Lower leg skin (tissue), 4 donors: ENCODE results near the gene CXCR3. TPM values are rescaled to one million over a fixed set of nuclear protein-coding genes. Genes with fewer than 3 reads are reported as not detected.
"Not testable (repeated sequence)": the region's sequence is repeated elsewhere in the genome, so short reads cannot be mapped to it uniquely, and the experiment has no call there.

Experiments
- DNase-seq, 2 donors: peaks; one replicate each; pipeline ENCODE4 v3.0.0-alpha.2; 2019; ENCODE audit warnings: low spot score in 2 of 2
- H3K4me3 ChIP-seq: fragments of 200-600 bp; sonication (generic); 2 replicates; pipeline ENCODE4 v1.5.1; 2017; ENCODE audit warnings: mild to moderate bottlenecking, low read depth; ENCODE audit not compliant: poor library complexity, severe bottlenecking
- POLR2A ChIP-seq, 2 donors: fragments of 450-650 bp; IDR thresholded peaks; one replicate each; pipeline ENCODE4 v1.6.1; 2016 to 2017; ENCODE audit warnings: antibody characterized with exemption in 2 of 2, mild to moderate bottlenecking in 1 of 2, moderate library complexity in 1 of 2
- WGBS, 2 donors: methylation state at CpG; one replicate each; pipeline ENCODE4 v1.1.5; 2018; 5-methylcytosine and 5-hydroxymethylcytosine counted together
- intact Hi-C: fragments of 100-400 bp; cut with DNase I; formaldehyde crosslinking; loops from one replicate; pipeline ENCODE4 v1.15.0; 2023; ENCODE audit warnings: low total_unique reads
- total RNA-seq, 4 donors: library from RNA; depleted of rRNA; stranded (reverse); fragments of >200 nt; gene quantifications; one replicate each; pipeline ENCODE4 v1.1.0, GENCODE V29; 2016
- TF ChIP-seq, protein P1 (sequence below), 3 donors: fragments of 450-650 bp; IDR thresholded peaks; one replicate each; pipeline ENCODE4 v1.5.1; 2016; ENCODE audit warnings: antibody characterized with exemption in 3 of 3, mild to moderate bottlenecking in 3 of 3, moderate library complexity in 2 of 3

The CXCR3 gene
- total RNA-seq, 4 donors from 2014 or later = not detected

DNA sequence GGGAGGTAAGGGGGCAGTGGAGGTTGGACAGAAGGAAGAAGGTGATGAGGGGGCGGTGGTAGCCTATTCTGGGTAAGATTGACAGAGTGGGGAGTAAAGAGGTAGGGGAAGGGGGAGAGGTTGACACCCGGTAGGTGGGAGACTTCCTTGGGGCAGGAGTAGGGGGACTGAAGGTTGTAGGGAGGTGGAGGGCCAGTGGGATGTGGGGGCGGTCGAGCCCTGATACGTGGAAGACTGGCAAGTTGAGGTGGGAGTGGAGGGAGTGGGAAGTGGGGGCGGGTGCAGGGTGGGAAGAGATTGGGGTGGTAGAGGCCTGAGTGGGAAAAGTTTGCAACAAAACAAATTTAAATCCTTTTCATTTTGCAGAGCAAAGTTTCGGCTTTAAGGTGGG is 38.3 kb downstream of the CXCR3 start:
- intact Hi-C loops = no loop called here
- 88 to 89% methylated on average over 7 of the region's 7 CpGs for WGBS, 2 donors
- no peak overlapping the region for H3K4me3 ChIP-seq

DNA sequence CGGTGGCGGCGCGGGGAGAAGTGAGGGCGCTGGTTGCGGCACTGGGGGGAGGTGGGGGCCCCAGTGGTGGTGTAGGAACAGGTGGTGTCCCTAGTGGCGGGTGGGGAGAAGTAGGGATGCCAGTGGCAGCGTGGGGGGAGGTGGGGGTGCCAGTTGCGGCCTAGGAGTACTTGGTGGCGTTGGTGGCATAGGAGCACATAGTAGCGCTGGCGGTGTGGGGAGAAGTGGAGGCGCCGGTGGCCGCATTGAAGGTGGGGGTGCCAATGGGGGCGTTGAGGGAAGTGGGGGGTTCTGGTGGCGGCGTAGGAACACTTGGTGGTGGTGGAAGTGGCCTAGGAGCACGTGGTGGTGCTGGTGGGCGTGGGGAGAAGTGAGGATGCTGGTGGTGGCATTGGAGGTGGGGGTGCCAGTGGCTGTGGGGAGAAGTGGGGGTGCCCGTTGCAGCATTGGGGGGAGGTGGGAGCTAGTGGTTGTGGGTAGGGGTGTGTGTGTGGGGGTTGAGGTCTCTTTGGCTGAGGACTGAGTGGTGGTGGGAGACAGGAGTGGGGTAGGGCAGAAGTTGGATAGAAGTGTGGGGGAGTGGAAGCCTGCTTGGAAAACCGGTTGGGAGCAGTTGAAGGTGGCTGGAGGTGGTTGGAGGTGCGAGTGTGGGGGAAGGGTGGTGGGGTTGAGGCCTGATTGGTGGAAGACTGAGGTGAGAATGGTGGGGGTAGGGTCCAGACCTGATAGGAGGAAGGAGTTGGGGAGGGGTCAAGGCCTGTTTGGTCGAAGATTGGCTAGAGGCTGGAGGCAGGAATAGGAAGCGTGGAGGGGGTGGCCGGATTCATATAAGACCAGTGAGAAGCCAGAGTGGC is 38.9 kb downstream of the CXCR3 start:
- whole genome bisulfite sequencing, 2 donors = 91 to 95% methylated on average over 23 to 26 of the region's 26 CpGs
- DNase-seq = no peak
- intact Hi-C loops = no loop called here

More for the DNA sequence above, 38.3 kb downstream of the CXCR3 start:
- TF ChIP-seq, protein P1, sequence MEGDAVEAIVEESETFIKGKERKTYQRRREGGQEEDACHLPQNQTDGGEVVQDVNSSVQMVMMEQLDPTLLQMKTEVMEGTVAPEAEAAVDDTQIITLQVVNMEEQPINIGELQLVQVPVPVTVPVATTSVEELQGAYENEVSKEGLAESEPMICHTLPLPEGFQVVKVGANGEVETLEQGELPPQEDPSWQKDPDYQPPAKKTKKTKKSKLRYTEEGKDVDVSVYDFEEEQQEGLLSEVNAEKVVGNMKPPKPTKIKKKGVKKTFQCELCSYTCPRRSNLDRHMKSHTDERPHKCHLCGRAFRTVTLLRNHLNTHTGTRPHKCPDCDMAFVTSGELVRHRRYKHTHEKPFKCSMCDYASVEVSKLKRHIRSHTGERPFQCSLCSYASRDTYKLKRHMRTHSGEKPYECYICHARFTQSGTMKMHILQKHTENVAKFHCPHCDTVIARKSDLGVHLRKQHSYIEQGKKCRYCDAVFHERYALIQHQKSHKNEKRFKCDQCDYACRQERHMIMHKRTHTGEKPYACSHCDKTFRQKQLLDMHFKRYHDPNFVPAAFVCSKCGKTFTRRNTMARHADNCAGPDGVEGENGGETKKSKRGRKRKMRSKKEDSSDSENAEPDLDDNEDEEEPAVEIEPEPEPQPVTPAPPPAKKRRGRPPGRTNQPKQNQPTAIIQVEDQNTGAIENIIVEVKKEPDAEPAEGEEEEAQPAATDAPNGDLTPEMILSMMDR (IDR thresholded peaks at IDR 0.05) = no peak
- no peak for TF ChIP-seq POLR2A (IDR thresholded peaks at IDR 0.05)
- no peak for DNase-seq

DNA sequence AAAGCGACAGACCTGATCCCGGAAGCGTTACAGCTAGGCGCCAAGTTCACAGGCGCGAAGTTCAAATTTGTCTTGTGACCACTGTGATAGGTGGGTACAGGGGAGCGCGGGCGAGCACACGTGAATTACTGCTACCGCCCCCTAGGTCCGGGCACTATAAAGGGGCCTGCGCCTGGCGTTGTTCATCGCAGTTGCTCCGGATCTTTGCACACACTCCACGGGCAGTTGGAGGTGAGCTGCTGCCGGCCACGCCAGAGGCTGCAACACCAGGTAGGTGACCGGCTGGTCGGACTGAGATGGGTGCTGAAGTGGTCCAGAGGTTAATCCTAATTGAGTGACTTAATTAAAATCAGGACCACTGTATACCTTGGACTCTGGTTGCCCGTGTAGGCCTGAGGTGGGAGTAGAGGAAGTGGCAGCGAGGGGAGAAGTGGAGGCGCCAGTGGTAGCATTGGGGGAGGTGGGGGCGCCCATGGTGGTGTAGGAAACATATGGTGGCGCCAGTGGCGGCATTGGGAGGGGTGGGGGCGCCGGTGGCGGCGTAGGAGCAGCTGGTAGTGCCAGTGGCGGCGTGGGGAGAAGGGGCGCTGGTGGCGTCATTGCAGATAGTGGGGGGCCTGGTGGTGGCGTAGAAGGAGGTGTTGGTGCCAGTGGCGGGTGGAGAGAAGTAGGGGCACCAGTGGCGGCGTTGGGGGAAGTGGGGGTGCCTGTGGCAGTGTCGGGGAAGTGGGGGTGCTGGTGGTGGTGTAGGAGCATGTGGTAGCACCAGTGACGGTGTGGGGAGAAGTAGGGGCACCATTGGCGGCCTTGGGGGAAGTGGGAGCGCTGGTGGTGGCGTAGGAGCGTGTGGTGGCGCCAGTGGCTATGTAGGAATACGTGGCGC is 39.8 kb downstream of the CXCR3 start, which contains the start of gene GCNA:
Gene GCNA (plus strand): TSS at position 185 of the 883 bp plus-strand sequence. CDS start 2,385 bp downstream, outside the sequence.
- no peak for TF ChIP-seq POLR2A (IDR thresholded peaks at IDR 0.05)
- TF ChIP-seq, protein P1 (IDR thresholded peaks at IDR 0.05) = no peak
- 96 to 97% methylated on average over 39 to 48 of the region's 48 CpGs for WGBS, 2 donors
- DNase-seq = no peak
- no peak within 1 kb of the TSS for H3K4me3 ChIP-seq
- intact Hi-C loops = no loop called here

More for the DNA sequence above, 38.9 kb downstream of the CXCR3 start:
- no peak overlapping the region for H3K4me3 ChIP-seq
- TF ChIP-seq POLR2A (IDR thresholded peaks at IDR 0.05) = no peak
- TF ChIP-seq, protein P1 (IDR thresholded peaks at IDR 0.05) = no peak

DNA sequence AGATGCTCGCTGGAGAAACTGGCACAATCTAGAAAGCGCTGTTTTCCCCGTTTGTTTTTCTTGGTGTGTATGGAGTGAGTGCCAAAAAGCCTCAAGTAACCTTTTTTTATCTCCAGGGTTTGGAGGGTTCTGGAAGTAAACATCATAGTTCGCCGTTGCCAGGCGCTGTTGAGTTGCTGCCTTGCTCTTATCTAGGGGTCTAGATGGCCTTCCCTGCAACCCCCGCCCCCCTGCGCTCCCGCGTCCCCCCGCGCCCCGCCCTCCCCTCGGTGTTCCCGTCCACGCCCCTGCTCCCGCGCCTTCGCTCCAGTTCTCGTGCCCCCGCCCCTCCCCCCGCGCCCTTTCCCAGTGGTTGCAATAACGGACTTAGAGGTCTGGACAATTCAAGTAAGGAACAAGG is 40.6 kb downstream of the CXCR3 start:
- DNase-seq = no peak
- TF ChIP-seq, protein P1 (IDR thresholded peaks at IDR 0.05) = no peak
- TF ChIP-seq POLR2A (IDR thresholded peaks at IDR 0.05) = no peak
- intact Hi-C loops = no loop called here
- WGBS, 2 donors = 87 to 89% methylated on average over 19 to 24 of the region's 24 CpGs
- no peak overlapping the region for H3K4me3 ChIP-seq

DNA sequence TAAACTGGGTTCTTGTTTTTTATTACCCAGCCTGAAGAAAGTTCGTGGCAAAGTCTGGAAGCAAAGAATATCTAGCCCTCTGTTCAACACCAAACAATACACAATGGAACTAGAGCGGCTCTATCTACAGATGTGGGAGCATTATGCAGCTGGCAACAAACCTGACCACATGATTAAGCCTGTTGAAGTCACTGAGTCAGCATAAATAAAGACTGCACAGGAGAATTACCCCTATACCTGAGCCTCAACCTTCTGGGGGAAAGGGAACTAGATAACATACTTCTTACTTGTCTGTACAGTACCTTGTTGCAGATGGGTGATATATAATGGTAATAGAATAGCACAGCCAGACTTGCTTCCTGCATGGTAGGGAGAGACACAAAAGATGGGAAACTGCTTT is 44.7 kb downstream of the CXCR3 start:
- intact Hi-C loops = no loop called here

GRCh38 chrX:71571390-71571789 is 46.9 kb downstream of the CXCR3 start:
- intact Hi-C loops, H3K4me3 ChIP-seq, DNase-seq: not testable (repeated sequence)
- WGBS, 2 donors = 85 to 95% methylated on average over 8 of the region's 8 CpGs

More for the DNA sequence above, 44.7 kb downstream of the CXCR3 start:
- DNase-seq = no peak
- no peak overlapping the region for H3K4me3 ChIP-seq
- TF ChIP-seq, protein P1 (IDR thresholded peaks at IDR 0.05) = no peak
- WGBS, 2 donors = 66 to 93% methylated on average over 2 of the region's 2 CpGs
